Sigmoid colon (tissue), 4 donors: ENCODE measurements around the gene WNK1.

Source experiments
- EP300 ChIP-seq, 4 donors: sonication (generic); formaldehyde crosslinking; IDR thresholded peaks; one replicate each; pipeline ENCODE4 v1.6.1; 2017; ENCODE audit warnings: antibody characterized with exemption in 4 of 4
- TF ChIP-seq, protein P1 (sequence below), 4 experiments: fragments of 450-650 bp in 3 of 4; fragments of 200-600 bp in 1 of 4; IDR thresholded peaks; one replicate each; pipeline ENCODE4 v1.5.1; 2016 to 2019; ENCODE audit warnings: antibody characterized with exemption in 4 of 4, mild to moderate bottlenecking in 3 of 4, moderate library complexity in 2 of 4

GRCh38 chr12:761256-761655, 8.9 kb downstream of the WNK1 start:
- TF ChIP-seq, protein P1, sequence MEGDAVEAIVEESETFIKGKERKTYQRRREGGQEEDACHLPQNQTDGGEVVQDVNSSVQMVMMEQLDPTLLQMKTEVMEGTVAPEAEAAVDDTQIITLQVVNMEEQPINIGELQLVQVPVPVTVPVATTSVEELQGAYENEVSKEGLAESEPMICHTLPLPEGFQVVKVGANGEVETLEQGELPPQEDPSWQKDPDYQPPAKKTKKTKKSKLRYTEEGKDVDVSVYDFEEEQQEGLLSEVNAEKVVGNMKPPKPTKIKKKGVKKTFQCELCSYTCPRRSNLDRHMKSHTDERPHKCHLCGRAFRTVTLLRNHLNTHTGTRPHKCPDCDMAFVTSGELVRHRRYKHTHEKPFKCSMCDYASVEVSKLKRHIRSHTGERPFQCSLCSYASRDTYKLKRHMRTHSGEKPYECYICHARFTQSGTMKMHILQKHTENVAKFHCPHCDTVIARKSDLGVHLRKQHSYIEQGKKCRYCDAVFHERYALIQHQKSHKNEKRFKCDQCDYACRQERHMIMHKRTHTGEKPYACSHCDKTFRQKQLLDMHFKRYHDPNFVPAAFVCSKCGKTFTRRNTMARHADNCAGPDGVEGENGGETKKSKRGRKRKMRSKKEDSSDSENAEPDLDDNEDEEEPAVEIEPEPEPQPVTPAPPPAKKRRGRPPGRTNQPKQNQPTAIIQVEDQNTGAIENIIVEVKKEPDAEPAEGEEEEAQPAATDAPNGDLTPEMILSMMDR (IDR thresholded peaks at IDR 0.05): no peak
- no peak for TF ChIP-seq EP300 (IDR thresholded peaks at IDR 0.05)
